GM18858 (cell line): ENCODE data around the gene GPR17.

Experiments used
- ATAC-seq: cut with Tn5 transposase; IDR thresholded peaks from one replicate; pipeline ENCODE4 v1.9.1; 2021; ENCODE audit not compliant: unreplicated experiment

Gene GPR17

DNA sequence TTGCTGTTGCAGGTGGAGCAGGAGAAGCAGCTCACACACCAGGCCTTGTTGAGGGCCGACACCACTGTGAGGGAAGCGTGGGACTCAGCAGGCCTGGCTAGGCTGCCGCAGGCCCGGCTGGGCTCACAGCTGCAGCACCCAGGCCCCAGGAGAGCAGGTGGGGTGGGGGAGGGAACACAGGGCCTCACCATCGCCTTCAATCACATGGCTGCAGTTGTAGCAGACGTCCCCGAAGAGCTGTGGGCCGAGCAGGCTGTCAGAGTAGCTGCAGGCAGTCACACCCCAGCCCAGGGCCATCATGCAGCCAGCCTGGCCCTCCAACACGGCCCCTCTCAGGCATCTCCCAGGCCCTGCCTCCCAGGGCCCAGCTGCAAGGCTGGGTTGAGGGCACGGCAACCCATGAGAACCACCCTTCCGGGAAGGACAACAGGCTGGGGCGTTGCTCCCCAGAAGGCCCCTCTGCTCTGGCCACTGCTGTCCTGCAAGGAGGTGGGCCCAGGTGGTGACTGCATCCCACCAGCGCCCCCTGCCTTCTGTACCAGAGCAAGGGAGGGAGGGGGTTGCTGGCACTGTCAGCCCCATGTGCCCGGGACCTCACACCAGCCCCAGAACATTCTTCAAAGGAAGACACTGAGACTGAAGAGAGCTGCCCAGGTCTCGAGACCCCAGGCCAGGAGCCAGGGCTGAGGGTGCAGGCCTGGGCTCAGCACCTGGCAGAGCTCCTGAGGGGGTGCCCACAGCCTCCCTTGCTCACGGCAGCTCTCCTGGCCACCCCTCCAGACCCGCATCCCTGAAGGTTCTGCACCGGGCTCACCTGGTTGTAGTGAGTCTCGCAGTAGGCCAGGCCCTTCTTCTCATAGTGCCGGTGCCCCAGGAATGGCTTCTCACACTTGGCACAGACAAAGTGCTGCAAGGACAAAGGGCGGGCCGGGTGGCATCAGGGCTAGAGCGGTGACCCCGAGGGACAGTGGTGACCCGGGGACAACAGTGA, 5.6 kb upstream of the GPR17 start:
- no peak for ATAC-seq

DNA sequence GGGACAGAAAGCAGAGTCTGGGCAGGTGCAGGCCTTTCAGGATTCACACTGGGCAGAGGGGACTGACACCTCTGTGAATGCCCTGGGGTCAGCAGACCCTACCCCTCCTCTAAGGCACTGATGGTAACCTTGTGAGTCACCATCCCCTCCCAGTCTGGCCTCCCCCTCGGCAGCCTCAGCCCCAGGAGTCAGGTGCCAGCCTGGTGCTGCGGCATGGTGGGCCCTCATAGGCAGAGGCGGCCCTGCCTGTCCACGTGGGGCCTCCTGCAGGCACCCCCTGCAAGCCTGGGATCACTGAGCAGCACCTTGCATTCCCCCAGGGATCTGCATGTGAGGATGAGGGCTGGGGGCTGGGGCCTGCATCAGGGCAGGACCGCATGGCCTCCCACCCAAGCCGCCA, 4.8 kb upstream of the GPR17 start:
- no peak for ATAC-seq

DNA sequence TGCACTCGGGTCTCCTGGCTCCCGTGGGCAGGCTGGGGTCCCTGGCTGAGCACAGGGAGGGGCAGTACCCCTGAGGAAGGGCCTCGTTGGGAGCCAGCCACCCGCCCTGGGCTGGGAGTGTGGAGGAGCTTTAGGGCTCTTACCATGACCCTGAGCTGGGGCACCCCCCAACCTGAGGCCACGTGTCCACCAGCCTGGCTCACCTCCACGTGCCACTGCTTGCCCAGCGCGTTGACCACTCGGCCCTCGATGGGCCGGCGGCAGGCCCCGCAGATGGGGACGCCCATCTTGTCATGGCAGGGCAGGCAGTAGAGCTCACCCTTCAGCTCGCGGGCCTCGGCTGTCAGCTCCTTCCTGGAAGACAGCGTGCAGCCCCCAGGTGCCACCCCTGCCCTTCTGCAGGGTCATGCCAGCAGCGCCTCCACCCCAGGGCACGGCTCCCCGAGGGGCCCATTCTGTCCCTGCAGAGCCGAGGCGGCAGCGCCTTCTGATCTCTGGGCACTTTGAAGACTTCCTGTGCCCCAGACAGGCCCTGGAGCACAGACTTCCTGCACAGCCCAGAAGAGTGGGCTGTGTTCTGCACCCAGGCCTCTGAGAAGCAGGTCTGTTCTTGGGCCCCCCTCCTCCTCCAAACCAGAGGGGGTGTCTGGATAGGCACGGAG, 4.0 kb upstream of the GPR17 start:
- no peak for ATAC-seq

DNA sequence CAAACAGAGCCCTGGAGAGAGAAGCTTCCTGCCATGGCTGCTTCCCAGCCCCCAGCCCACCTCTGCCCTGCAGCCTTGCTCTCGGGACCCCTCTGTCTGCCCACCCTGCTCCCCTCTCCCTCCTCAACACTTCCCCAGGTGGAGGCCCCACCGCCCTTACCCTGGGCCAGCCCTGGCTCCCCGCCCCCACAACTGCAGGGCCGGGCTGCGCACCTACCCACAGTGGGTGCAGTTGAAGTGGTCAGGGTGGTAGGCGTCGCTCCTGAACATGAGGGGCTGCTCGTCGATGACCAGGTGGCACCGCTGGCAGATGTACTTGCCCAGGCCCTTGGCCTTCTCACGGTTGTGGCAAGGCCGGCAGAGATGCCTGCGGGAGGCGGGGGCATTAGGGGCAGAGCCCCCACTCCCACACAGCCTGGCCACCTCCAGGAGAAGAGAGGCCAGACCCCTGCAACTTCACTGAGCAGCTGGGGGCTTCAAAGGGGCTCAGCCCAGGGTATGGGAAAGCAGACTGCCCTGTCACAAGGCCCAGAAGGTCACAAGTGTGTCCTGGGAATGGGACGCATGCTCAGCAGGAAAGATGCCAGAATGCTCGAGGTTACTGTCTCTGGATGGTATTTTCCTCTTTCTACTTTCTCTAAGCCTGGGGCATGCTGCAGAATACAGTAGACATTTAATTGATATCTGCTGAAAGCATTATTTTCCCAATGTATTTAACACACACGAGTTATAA, 3.1 kb upstream of the GPR17 start:
- ATAC-seq, result no peak

DNA sequence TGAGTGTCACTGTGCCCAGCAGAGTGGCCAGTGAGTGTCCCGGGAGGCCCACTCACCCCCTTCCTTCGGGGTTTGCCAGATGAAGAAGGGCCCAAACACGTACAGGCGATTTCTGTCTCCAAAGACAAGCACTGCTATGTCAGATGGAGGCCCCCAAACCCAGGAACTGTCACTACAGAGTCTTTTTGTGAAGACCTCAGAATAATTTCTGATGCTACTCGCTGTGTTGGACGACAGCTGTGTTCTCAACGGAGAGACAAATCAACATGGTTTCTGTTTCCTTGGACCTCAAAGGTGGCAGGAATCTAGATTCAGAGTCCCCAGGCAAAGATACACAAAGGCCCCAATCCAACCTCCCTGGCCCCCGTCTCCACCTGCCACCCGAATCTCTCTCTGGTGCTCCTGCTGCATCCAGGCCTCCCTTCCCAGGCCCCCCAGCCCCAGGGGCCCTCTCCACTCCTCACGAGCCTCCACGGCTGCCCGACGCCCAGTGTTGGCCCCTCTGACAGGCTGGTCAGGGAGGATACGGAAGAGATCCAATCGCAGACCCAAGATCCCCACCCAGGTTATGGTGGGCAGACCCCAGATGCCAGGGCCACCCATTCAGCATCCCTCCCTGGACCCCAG, 2.4 kb upstream of the GPR17 start:
- no peak for ATAC-seq

DNA sequence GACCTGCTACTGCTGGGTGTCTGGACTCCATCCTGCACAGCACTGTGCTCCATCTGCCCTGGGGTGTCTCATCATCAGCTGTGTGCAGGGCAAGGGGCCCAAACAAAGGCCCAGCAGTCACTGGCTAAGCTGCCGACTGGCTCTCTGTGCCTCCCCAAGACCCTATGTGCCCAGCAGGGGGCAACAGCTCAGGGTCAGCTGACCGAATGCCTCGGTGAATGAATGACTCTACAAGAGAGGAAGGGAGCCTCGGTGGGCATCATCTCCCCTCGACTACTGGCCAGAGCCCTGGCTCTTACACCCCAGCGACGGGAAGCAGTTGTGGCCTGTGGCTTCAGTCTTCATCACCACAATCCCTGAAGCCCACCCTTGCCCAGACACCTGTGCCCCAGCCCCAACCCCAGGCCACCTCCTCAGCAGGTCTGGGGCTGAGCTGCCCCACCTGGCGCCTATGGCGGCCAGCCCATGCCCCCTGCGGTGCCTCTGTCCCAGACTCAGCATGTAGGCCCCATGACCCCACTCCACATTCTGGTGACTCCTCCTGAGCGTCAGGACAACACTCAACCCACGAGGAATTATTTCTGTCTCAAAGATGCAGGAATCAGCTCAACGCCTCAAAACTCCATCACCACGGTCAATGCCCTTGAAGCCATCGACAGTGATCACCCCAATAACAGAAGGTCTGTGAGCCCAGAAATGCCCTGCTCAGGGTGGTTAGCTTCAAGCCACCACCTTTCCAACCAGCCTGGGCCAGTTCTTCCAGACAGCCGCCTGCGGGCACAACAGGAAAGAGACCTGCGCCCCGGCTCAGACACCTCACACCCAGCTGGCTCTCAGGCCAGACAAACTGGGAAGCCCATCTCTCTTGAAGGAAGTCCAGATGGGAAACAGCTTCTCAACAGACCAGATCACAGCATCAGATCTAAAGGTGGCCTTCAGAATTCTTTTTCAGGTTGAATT, 1.6 kb upstream of the GPR17 start:
- ATAC-seq, result no peak

DNA sequence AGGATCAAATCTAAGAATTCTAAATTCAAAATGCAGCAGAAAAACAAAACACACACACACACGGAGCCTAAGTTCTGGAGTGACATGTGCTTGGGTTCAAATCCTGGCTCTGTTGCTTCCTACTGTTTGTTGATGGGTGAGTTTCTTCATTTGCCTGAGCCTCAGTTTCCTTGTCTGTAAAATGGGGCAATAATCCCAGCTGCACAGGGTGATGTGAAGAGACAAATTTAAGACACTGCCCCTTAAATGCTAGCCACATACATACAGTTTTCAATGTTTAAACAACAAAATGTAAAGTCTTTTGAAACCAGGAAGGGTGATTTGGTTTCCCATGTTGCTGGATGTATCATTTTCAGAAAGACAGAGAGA, 943 bp upstream of the GPR17 start:
- ATAC-seq, result no peak

DNA sequence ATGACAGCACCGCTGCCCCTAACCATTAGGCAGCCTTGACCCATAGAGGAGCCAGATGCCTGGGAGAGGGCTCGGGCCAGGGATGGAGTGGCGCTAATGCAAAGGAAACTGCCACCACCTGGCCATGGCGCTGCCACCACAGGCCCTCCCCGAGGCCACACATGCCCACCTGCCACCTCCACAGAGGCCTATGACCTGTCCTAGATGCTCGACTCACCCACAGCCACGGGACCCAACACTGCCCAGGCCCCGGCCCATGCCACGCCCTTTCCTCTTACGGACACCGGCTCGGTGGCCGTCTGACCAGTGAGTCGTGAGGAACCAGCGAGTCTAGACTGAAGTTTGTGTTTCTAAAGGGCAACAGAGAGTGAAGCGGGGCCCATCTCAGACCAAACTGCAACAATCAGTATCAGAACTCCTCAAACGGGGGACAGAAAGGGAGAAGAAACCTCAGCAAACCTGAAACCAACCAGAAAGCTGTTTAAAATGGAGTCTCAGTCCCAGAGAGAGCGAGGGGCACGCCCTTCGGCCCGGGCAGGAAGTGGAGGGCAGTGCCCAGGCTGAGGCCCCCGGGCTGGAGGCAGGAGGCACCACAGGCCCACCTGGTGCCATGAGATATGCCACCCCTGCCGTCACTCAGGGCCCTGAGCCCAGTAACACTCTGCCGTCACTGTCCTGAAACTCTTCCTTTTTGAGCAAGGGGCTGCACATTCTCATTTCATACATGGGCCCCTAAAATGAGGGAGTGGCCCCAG, 711 bp downstream of the GPR17 start:
- no peak for ATAC-seq

DNA sequence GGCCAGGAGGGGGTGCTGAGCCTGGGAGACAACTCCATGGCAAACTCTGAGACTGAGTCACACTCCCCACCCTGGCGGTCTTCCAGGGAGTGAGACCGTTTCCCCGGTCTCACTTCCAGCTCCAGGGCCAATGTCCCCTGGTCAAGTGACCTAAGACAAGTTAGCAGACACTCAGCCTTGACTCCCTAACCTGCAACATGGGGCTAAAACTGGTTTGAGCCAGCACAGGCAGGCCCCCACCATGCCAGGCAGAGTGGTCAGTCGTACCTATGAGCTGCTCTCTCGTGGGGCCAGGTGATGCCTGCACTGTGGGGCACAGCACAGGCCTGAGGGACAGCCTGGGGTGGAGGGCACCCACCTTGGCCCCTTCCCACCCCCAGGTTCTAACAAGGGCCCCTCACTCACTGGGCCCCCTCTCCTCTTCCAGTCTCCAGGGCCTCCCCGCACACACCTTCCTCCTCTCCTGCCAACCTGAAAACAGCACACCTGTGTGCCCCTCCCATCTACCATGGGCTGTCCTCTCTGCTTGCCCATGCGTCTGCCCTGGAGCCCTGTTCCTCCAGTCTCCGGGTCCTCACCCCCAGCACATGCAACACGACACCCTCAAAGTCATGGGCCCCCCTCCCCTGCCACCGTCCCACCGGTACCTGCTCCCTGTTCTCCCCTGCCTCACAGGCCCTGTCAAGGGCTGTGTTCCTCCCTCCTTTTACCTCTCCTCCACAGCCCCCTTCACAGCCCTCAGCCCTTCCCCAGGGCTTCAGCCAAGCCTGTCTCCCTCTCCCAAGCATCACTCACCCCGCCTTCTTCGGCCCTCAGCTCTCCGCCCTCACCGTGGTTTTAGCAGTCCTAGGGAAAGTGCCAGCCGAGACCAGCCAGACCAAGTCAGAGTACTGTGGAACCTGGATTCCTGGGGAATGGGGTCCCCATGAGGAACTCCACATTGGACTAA, 1.6 kb downstream of the GPR17 start:
- no peak for ATAC-seq

DNA sequence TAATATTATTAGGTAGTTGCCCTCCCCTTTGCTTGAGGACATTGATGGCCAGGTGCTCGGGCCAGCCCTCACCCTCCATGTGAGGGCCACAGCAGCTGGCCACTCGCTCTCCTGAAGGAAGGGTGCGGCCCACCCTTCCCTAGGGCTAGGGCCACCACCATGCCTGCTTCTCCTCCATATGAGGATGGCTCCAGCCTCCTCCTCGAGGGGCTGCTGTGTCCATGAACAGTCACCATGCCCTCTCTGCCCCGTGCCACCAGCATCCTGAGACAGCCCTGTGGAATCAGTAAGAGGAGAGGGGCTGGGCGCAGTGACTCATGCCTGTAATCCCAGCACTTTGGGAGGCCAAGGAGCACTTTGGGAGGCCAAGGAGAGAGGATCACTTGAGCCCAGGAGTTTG, 2.4 kb downstream of the GPR17 start:
- ATAC-seq, result no peak

DNA sequence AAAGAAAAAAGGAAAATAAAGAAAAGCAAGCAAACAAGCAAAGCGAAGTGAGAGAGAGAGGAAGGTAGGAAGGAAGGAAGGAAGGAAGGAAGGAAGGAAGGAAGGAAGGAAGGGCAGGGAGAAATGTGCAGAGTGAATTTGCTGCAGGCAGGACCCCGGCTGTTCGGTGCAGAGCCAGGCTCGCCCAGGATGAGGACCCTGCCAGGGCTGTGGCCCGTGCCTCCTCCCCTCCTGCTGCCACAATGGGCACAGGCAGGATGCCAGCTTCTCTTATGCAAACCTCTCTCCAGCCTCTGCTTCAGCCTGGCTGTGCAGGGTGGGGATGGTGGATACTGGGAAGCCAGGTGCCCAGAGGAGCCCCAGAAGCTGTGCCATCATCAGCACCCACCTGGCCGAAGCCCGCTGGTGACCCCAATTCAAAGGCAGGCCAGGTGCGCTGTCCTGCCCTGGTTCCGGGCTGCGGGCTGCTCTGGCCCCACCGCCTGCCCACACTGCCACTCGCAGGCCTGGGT, 3.2 kb downstream of the GPR17 start:
- no peak for ATAC-seq

DNA sequence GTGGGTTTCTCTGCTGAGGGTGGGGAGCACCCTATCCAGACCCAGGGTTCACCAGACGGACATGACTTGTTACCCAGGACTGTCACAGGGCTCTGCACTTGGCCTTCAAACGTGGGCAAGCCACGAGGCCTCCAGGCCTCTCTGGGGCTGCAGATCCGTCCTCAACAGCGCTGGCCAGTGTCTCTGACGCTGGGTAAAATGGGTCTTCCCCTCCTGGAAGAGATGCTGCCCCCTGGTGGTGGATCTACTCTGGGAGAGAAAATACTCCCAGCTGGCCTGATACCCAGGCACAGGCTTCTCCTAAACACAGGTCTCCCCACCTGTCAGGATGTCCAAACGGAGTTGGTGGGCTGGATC, 3.7 kb downstream of the GPR17 start:
- no peak for ATAC-seq

DNA sequence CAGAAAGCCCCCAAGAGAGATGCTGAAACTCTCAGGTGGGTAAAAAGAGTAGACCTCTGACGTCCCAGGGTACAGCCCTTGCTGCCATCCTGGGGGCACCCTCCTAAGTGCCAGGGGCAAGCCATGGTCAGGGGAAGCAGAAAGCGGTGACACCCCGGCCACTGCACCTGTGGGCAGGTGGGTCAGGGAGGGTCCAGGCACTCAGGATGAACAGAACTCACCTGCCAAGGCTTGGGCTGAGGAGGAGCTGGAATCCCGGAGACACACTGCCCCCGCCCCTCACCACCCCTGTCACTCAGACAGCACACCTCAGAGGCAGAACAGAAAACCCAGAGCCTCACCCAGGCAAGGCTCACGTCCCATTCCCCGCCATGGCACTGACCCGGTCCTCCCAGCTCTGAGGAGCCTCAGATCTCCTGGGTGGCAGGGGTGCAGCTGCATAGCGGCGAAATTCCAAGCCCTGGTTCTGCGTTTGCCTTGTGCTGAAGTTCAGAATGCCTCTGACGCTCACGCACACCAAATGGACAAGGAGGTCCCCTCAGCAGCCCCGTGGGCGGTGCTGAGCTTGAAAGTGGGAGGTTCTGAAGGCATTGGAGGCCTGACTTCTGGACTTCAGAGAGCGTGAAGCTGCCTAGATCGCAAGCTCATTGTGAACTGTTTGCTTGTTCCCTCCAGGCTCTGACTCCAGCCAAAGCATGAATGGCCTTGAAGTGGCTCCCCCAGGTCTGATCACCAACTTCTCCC, 4.3 kb downstream of the GPR17 start:
- ATAC-seq, result no peak

DNA sequence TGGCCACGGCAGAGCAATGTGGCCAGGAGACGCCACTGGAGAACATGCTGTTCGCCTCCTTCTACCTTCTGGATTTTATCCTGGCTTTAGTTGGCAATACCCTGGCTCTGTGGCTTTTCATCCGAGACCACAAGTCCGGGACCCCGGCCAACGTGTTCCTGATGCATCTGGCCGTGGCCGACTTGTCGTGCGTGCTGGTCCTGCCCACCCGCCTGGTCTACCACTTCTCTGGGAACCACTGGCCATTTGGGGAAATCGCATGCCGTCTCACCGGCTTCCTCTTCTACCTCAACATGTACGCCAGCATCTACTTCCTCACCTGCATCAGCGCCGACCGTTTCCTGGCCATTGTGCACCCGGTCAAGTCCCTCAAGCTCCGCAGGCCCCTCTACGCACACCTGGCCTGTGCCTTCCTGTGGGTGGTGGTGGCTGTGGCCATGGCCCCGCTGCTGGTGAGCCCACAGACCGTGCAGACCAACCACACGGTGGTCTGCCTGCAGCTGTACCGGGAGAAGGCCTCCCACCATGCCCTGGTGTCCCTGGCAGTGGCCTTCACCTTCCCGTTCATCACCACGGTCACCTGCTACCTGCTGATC, 4.9 kb downstream of the GPR17 start:
- ATAC-seq, result no peak

DNA sequence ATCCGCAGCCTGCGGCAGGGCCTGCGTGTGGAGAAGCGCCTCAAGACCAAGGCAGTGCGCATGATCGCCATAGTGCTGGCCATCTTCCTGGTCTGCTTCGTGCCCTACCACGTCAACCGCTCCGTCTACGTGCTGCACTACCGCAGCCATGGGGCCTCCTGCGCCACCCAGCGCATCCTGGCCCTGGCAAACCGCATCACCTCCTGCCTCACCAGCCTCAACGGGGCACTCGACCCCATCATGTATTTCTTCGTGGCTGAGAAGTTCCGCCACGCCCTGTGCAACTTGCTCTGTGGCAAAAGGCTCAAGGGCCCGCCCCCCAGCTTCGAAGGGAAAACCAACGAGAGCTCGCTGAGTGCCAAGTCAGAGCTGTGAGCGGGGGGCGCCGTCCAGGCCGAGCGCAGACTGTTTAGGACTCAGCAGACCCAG, 5.4 kb downstream of the GPR17 start:
- no peak for ATAC-seq

DNA sequence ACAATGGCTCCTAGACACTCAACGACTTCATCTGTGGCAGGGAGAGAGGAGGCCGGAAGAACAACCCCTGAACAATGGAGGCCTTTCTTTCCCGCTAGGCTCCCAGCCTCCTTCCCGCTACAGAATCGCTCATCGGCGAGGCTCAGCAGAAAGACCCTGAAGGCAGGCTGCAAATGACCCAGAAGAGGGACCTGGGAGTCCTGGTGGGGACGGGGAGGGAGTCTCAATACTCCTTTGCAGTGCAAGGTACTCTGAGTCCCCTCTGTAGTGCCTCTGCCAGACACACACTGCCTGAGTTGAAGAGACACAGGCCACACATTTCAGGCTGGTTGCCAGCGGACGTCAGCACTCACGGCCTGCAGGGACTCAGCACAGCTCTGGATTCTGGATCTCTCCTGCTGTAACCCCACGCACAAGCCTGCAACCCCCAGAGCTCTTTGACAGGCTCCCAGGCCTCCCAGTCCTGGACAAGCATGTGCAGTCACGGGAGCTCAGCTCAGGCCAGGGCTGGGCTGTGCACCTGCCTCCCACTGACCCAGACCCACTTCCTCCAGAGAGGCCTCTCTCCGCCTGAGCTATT, 6.1 kb downstream of the GPR17 start:
- ATAC-seq, result no peak
